ENCODE measurements around the gene AGAP1. TPM values are rescaled to one million over a fixed set of nuclear protein-coding genes. Genes with fewer than 3 reads are reported as not detected.

The AGAP1 gene
- total and polyA plus RNA-seq, 9 donors, result 5.7 to 32.2 (median 20.2) TPM

DNA sequence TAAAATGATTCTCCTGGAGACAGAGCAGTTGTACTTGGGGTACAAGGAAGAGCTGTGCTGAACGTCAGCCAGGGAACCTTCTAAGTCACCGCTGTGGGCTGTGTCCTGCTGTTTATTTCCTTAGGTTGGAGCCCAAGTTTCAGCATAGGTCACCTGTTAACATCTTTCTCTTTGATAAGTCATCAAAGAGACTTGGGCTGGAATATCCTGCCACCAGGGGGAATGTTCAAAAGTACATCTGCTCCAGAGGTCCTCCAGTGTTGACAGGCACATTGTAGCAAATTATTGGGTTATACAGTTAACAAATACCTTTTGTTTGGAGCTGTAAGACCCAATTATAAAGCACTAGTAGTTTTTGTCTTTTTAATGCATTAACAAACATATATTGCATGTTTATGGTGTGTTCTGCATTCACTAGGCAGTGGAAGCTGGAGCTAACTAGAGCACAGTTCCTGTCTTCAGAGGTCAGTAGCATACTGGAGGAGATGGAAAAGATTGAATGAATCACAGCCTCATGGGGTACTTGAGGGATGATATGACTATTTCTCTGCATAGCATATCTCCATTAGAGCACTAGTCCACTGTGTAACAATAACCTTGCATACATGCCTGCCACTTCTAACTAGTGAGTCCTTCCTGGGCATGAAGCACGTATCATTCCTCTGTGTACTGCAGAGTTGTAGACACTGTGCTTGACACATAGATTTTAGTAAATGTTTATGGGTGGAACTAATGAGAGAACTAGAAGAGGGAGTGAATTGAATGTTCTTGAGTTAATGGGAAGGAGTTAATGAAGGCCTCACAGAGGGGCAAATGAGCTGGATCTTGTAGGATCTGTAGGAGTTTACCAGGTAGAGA, 182.1 kb downstream of the AGAP1 start:
- Histone ChIP-seq H3K4me3 (no peak overlapping the region), H3K4me1 (ENCODE audit: insufficient read depth) (peaks cover 2% of the 10 kb centered on the region), H3K27ac (no peak overlapping the region), H3K27me3 (no peaks in the 10 kb centered on the region), H3K9me3 (no peaks in the 10 kb centered on the region), H3K36me3 (no peaks in the 10 kb centered on the region)
- no peak for DNase-seq
- intact Hi-C loops (cut with DNase I), result no loop called here
- WGBS, 3 donors, result 83 to 92% (median 84%) methylated on average over 3 of the region's 3 CpGs
- TF ChIP-seq EP300 (IDR thresholded peaks at IDR 0.05) (no peak), POLR2A (IDR thresholded peaks at IDR 0.05) (no peak)
- TF ChIP-seq, protein P1, sequence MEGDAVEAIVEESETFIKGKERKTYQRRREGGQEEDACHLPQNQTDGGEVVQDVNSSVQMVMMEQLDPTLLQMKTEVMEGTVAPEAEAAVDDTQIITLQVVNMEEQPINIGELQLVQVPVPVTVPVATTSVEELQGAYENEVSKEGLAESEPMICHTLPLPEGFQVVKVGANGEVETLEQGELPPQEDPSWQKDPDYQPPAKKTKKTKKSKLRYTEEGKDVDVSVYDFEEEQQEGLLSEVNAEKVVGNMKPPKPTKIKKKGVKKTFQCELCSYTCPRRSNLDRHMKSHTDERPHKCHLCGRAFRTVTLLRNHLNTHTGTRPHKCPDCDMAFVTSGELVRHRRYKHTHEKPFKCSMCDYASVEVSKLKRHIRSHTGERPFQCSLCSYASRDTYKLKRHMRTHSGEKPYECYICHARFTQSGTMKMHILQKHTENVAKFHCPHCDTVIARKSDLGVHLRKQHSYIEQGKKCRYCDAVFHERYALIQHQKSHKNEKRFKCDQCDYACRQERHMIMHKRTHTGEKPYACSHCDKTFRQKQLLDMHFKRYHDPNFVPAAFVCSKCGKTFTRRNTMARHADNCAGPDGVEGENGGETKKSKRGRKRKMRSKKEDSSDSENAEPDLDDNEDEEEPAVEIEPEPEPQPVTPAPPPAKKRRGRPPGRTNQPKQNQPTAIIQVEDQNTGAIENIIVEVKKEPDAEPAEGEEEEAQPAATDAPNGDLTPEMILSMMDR (IDR thresholded peaks at IDR 0.05), result no peak

DNA sequence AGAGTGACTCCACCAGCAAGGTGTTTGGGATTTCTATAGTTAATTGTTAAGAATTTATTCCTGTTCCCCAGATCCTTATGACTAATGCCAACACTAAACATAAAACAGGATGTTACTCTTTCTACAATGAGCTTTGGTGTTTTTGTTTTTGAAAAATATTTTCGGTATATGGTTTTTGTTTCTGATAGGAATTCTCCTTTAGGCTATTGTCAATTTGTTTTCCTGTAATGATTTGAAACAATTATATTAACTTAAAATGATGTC, 182.6 kb downstream of the AGAP1 start:
- Histone ChIP-seq H3K27me3 (no peaks in the 10 kb centered on the region), H3K9me3 (no peaks in the 10 kb centered on the region), H3K27ac (no peak overlapping the region), H3K4me3 (no peak overlapping the region), H3K4me1 (ENCODE audit: insufficient read depth) (peaks cover 2% of the 10 kb centered on the region), H3K36me3 (no peaks in the 10 kb centered on the region)
- TF ChIP-seq, protein P1 (IDR thresholded peaks at IDR 0.05), result no peak
- no peak for TF ChIP-seq EP300 (IDR thresholded peaks at IDR 0.05)
- intact Hi-C loops (cut with DNase I), result no loop called here
- WGBS, 3 donors, result 37 to 76% (median 53%) methylated on average over 1 of the region's 1 CpG
- DNase-seq, result no peak

DNA sequence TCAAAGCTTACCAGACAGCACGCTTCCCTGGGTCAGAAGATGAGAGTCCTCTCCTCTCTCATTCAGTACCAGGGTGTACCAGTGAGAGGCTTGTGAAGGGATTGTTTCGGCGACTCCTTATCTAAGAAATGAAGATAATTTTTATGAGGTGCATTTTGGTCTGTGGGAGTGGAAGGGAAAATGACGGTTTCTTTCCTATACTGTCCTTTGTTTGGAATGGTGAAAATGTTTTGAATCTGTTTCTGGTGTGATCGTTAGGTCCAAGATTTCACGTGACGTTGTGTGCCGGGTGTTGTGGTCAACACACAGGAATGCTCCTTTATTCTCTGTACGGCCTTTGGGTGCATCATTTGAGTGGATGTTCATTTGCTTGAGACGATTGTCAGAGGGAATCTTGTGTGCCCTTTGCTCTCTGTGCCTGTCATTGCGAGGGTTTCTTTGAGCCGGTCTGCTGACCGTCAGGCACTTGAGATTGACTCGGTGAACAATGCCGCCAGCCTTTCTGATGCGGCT, 183.5 kb downstream of the AGAP1 start:
- 38 to 54% (median 48%) methylated on average over 16 of the region's 16 CpGs for WGBS, 3 donors

DNA sequence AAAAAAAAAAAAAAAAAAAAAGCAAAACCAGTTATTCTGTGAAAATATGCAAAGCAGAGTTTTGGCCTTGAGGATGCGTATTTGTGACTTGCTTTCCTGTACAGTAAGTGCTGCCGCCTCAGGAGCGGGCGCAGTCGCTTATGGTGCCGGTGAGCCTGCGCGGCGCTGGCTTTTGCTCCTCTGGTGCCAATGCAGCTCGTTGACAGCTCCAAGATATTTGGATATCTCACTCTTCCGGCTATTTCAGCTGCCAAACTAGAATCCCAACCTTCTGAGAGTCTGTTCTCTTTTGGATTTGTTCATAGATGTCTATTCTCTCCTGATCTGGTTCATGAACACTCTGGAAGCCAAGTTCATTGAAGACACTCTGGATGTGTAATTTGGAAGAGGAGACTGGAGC, 184.1 kb downstream of the AGAP1 start:
- no peak overlapping the region for H3K27ac ChIP-seq
- no peaks in the 10 kb centered on the region for H3K36me3 ChIP-seq
- no peak for DNase-seq
- peaks cover 3% of the 10 kb centered on the region for H3K4me1 ChIP-seq (ENCODE audit: insufficient read depth)
- TF ChIP-seq, protein P1 (IDR thresholded peaks at IDR 0.05), result no peak
- H3K27me3 ChIP-seq, result no peaks in the 10 kb centered on the region
- no peaks in the 10 kb centered on the region for H3K9me3 ChIP-seq
- 64 to 81% (median 80%) methylated on average over 11 of the region's 11 CpGs for WGBS, 3 donors
- intact Hi-C loops (cut with DNase I), result no loop called here
- no peak overlapping the region for H3K4me3 ChIP-seq

More for the DNA sequence above, 183.5 kb downstream of the AGAP1 start:
- TF ChIP-seq, protein P1 (IDR thresholded peaks at IDR 0.05), result no peak
- TF ChIP-seq POLR2A (IDR thresholded peaks at IDR 0.05), result no peak
- TF ChIP-seq EP300 (IDR thresholded peaks at IDR 0.05), result no peak
- no peaks in the 10 kb centered on the region for H3K27me3 ChIP-seq
- no peaks in the 10 kb centered on the region for H3K36me3 ChIP-seq
- H3K9me3 ChIP-seq, result no peaks in the 10 kb centered on the region
- H3K4me3 ChIP-seq, result no peak overlapping the region
- no peak overlapping the region for H3K27ac ChIP-seq
- no peak for DNase-seq
- peaks cover 2% of the 10 kb centered on the region for H3K4me1 ChIP-seq (ENCODE audit: insufficient read depth)
- intact Hi-C loops (cut with DNase I), result no loop called here
